RWPE2 (cell line): ENCODE measurements around the gene SCN5A.

Source experiments
- ATAC-seq: fragments of 200-7000 bp; cut with Tn5 transposase; 3 replicates; pipeline ENCODE4 v1.9.1; 2021; ENCODE audit warnings: low read depth
- DNase-seq: peaks from one replicate; pipeline ENCODE4 v3.0.0-alpha.2; 2020; ENCODE audit warnings: low spot score
- H3K27ac ChIP-seq: fragments of 450-650 bp; 2 replicates; pipeline ENCODE4 v1.5.1; 2017; ENCODE audit warnings: mild to moderate bottlenecking; ENCODE audit not compliant: poor library complexity, severe bottlenecking
- H3K27me3 ChIP-seq: fragments of 250-450 bp; sonication (Bioruptor Pico); 2 replicates; pipeline ENCODE4 v1.5.1; 2021; ENCODE audit warnings: mild to moderate bottlenecking, moderate library complexity; ENCODE audit not compliant: insufficient read depth, poor library complexity, severe bottlenecking
- H3K36me3 ChIP-seq: fragments of 250-450 bp; sonication (Bioruptor Pico); 2 replicates; pipeline ENCODE4 v1.5.1; 2020; ENCODE audit warnings: low read depth, mild to moderate bottlenecking, moderate library complexity
- H3K4me1 ChIP-seq: fragments of 250-450 bp; sonication (Bioruptor Pico); 2 replicates; pipeline ENCODE4 v1.5.1; 2021; ENCODE audit warnings: mild to moderate bottlenecking, moderate library complexity; ENCODE audit not compliant: insufficient read depth, poor library complexity, severe bottlenecking
- H3K4me3 ChIP-seq: fragments of 250-450 bp; sonication (Bioruptor Pico); 2 replicates; pipeline ENCODE4 v1.5.1; 2021; ENCODE audit warnings: mild to moderate bottlenecking, moderate library complexity; ENCODE audit not compliant: severe bottlenecking
- H3K9me3 ChIP-seq: fragments of 250-450 bp; sonication (Bioruptor Pico); 2 replicates; pipeline ENCODE4 v1.5.1; 2021; ENCODE audit warnings: mild to moderate bottlenecking, moderate library complexity; ENCODE audit not compliant: severe bottlenecking
- TF ChIP-seq, protein P1 (sequence below): fragments of 450-650 bp; IDR thresholded peaks from one replicate; pipeline ENCODE4 v1.5.1; 2017; ENCODE audit warnings: mild to moderate bottlenecking, moderate library complexity; ENCODE audit not compliant: poor library complexity, severe bottlenecking

SCN5A gene

DNA sequence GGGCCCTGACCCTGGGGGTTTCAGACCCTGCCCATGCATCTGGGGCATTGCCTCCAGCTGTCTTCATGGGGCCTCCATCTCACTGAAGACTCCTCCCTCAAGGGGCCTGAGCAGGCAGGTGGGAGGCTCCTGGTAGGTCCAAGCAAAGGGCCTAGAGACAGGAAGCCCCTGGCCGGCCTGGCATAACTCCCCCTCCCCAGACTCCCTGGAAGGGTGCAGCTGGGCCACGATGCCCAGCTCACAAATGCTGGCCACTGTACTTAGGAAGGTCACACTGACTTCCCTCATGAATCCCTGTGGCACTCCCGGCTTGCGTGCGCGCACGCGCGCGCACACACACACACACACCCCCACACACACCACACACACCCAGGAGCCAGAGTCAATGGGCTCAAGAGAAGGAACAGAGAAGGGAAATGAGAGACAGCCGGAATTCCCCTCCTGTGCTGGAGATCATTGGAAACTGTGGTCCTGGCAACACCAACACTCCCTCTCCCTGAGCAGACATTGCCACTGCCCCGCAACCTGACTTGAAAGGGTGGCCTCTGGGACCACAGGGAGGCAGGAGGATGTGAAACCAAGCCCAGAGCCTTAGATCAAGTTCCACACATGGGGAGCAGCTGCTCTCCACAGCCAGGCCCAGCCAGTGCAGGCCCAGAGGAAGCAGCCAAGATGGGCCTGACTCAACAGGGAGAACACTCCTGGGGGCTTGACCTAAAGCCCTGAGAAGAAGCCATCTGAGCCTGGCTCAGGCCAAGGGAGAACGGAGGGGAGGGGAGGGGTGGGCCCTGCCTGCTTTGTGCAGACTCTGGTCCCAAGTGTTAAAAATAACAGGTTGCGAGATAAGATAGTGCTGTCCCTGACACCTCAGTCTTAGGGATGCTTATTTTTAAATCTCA is 69.7 kb downstream of the SCN5A start:
- Histone ChIP-seq H3K4me3 (no peak overlapping the region), H3K36me3 (no peaks in the 10 kb centered on the region), H3K9me3 (no peaks in the 10 kb centered on the region), H3K4me1 (no peaks in the 10 kb centered on the region), H3K27ac (no peak overlapping the region), H3K27me3 (no peaks in the 10 kb centered on the region)
- DNase-seq (no peak), ATAC-seq (no peak)
- TF ChIP-seq, protein P1, sequence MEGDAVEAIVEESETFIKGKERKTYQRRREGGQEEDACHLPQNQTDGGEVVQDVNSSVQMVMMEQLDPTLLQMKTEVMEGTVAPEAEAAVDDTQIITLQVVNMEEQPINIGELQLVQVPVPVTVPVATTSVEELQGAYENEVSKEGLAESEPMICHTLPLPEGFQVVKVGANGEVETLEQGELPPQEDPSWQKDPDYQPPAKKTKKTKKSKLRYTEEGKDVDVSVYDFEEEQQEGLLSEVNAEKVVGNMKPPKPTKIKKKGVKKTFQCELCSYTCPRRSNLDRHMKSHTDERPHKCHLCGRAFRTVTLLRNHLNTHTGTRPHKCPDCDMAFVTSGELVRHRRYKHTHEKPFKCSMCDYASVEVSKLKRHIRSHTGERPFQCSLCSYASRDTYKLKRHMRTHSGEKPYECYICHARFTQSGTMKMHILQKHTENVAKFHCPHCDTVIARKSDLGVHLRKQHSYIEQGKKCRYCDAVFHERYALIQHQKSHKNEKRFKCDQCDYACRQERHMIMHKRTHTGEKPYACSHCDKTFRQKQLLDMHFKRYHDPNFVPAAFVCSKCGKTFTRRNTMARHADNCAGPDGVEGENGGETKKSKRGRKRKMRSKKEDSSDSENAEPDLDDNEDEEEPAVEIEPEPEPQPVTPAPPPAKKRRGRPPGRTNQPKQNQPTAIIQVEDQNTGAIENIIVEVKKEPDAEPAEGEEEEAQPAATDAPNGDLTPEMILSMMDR = no peak

DNA sequence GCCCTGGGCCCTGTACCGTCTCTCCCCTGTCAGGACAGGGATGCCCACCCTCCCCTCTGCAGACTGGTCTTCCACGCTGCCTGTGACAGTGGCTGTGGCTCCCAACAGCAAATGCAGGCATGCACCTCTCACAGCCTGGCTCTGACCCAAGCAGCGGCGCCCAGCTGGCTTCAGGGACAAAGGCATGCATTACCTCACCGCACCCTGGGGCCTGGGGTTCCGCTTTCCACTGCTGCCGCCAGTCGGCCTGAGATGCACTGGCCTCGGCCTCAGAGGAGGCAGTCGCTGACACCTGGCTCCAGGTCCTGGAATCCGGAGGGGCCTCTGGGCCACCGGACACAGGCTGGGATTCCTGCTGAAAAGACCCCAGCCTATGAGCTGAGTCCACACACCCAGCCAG is 70.3 kb downstream of the SCN5A start:
- Histone ChIP-seq H3K4me3 (no peak overlapping the region), H3K27me3 (no peaks in the 10 kb centered on the region), H3K4me1 (no peaks in the 10 kb centered on the region), H3K27ac (no peak overlapping the region), H3K9me3 (no peaks in the 10 kb centered on the region), H3K36me3 (no peaks in the 10 kb centered on the region)
- no peak for ATAC-seq
- no peak for DNase-seq
- TF ChIP-seq, protein P1 = no peak

DNA sequence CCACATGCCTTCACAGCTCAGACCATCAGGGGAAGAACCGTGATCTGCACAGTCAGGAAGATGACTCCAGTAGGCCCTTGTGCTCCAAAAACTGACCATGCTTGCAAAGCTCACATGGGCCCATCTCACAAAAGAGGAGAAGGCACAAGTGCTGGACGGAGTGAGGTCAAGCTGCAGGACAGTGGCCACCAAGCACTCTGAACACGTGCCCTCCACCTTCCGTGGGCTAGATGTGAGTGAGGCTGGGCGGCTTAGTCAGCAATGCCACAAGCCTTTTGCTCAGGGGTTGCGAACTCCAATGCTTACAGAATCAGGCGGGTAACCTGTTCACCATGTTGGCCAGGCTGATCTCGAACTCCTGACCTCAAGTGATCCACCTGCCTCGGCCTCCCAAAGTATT is 70.9 kb downstream of the SCN5A start:
- Histone ChIP-seq H3K9me3 (no peaks in the 10 kb centered on the region), H3K4me1 (no peaks in the 10 kb centered on the region), H3K27me3 (no peaks in the 10 kb centered on the region), H3K27ac (no peak overlapping the region), H3K4me3 (no peak overlapping the region), H3K36me3 (no peaks in the 10 kb centered on the region)
- ATAC-seq = no peak
- TF ChIP-seq, protein P1 = no peak
- no peak for DNase-seq

DNA sequence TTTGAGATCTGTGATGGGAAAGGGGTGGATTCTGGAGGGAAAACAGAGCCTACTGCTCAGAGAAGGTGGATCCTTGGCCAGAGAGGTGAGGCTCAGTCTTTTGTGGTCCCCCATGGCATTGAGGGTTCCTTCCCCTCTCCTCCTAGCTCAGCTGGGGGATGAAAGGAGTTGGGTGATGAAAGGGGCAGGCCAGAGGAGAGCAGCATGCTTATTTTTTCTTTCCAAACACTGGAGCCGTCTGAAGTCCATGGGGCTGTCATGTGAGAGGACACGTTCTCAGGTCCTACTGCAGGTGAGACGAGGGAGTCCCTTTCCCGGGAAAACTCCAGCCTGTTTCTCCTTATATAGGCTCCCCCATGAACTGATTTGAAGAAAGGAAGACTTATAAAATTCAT is 71.4 kb downstream of the SCN5A start:
- DNase-seq = no peak
- no peak overlapping the region for H3K4me3 ChIP-seq
- H3K27me3 ChIP-seq = no peaks in the 10 kb centered on the region
- TF ChIP-seq, protein P1 = no peak
- no peak for ATAC-seq
- H3K36me3 ChIP-seq = no peaks in the 10 kb centered on the region
- H3K9me3 ChIP-seq = no peaks in the 10 kb centered on the region
- H3K4me1 ChIP-seq = no peaks in the 10 kb centered on the region
- no peak overlapping the region for H3K27ac ChIP-seq
